H9 (cell line): ENCODE results near the gene MCF2L2. TPM values are rescaled to one million over a fixed set of nuclear protein-coding genes. Genes with fewer than 3 reads are reported as not detected.

Source experiments
- DNase-seq: peaks from one replicate; pipeline ENCODE4 v3.0.0-alpha.2; 2017
- H2AFZ ChIP-seq: one replicate; pipeline ENCODE4 v1.6.1; 2013; ENCODE audit warnings: mild to moderate bottlenecking, low read length, control low read depth, moderate library complexity
- H2AK5ac ChIP-seq: 2 replicates; pipeline ENCODE4 v1.6.1; 2013; ENCODE audit warnings: low read length, control low read depth, mixed read lengths; ENCODE audit not compliant: insufficient read length
- H2BK120ac ChIP-seq: one replicate; pipeline ENCODE4 v1.6.1; 2013; ENCODE audit warnings: low read depth, mild to moderate bottlenecking, low read length, control low read depth, inconsistent platforms; ENCODE audit not compliant: poor library complexity, severe bottlenecking
- H2BK12ac ChIP-seq: 2 replicates; pipeline ENCODE4 v1.6.1; 2013; ENCODE audit warnings: low read length, control low read depth, mixed read lengths, low read depth; ENCODE audit not compliant: insufficient read length
- H2BK15ac ChIP-seq: 2 replicates; pipeline ENCODE4 v1.6.1; 2013; ENCODE audit warnings: low read depth, low read length, control low read depth
- H2BK20ac ChIP-seq: one replicate; pipeline ENCODE4 v1.6.1; 2013; ENCODE audit warnings: low read depth, mild to moderate bottlenecking, low read length, control low read depth, inconsistent platforms; ENCODE audit not compliant: poor library complexity, severe bottlenecking
- H2BK5ac ChIP-seq: 2 replicates; pipeline ENCODE4 v1.6.1; 2013; ENCODE audit warnings: low read length, control low read depth, mixed read lengths; ENCODE audit not compliant: insufficient read length
- H3K14ac ChIP-seq: 2 replicates; pipeline ENCODE4 v1.6.1; 2013; ENCODE audit warnings: low read length, control low read depth; ENCODE audit not compliant: insufficient read depth
- H3K18ac ChIP-seq: 2 replicates; pipeline ENCODE4 v1.6.1; 2013; ENCODE audit warnings: low read depth, mild to moderate bottlenecking, mixed read lengths, low read length, control low read depth; ENCODE audit not compliant: insufficient read length
- H3K23ac ChIP-seq: 2 replicates; pipeline ENCODE4 v1.6.1; 2013; ENCODE audit warnings: low read length, control low read depth, mixed read lengths, low read depth; ENCODE audit not compliant: insufficient read length
- H3K23me2 ChIP-seq: 2 replicates; pipeline ENCODE4 v1.6.1; 2013; ENCODE audit warnings: low read depth, mild to moderate bottlenecking, mixed read lengths, low read length, control low read depth; ENCODE audit not compliant: insufficient read length, poor library complexity, severe bottlenecking
- H3K27ac ChIP-seq: 2 replicates; pipeline ENCODE4 v1.5.1; 2013; ENCODE audit warnings: low read length, control low read depth, mixed read lengths, low read depth; ENCODE audit not compliant: insufficient read length
- H3K27me3 ChIP-seq: 2 replicates; pipeline ENCODE4 v1.6.1; 2013; ENCODE audit warnings: low read length, control low read depth, inconsistent platforms; ENCODE audit not compliant: insufficient read depth
- H3K4ac ChIP-seq: 2 replicates; pipeline ENCODE4 v1.6.1; 2013; ENCODE audit warnings: low read depth, mild to moderate bottlenecking, control low read depth, inconsistent platforms, low read length, moderate library complexity
- H3K4me1 ChIP-seq: 2 replicates; pipeline ENCODE4 v1.6.1; 2013; ENCODE audit warnings: low read length, control low read depth, inconsistent platforms; ENCODE audit not compliant: insufficient read depth
- H3K4me2 ChIP-seq: 2 replicates; pipeline ENCODE4 v1.6.1; 2013; ENCODE audit warnings: low read length, control low read depth, mixed read lengths; ENCODE audit not compliant: insufficient read length, insufficient read depth
- H3K56ac ChIP-seq: 2 replicates; pipeline ENCODE4 v1.6.1; 2013; ENCODE audit warnings: low read depth, mild to moderate bottlenecking, mixed read lengths, low read length, control low read depth; ENCODE audit not compliant: insufficient read length
- H3K79me1 ChIP-seq: 2 replicates; pipeline ENCODE4 v1.6.1; 2013; ENCODE audit warnings: low read depth, mild to moderate bottlenecking, moderate library complexity, low read length, control low read depth, inconsistent platforms; ENCODE audit not compliant: insufficient read depth, poor library complexity, severe bottlenecking
- H3K79me2 ChIP-seq: 2 replicates; pipeline ENCODE4 v1.6.1; 2013; ENCODE audit warnings: low read length, control low read depth, inconsistent platforms; ENCODE audit not compliant: insufficient read depth
- H3K9ac ChIP-seq: 2 replicates; pipeline ENCODE4 v1.6.1; 2013; ENCODE audit warnings: low read length, control low read depth, mixed read lengths; ENCODE audit not compliant: insufficient read length; ENCODE audit errors: extremely low read depth
- H3K9me3 ChIP-seq: one replicate; pipeline ENCODE4 v1.6.1; 2013; ENCODE audit warnings: low read depth, low read length, inconsistent platforms; ENCODE audit not compliant: control insufficient read depth
- H3T11ph ChIP-seq: one replicate; pipeline ENCODE4 v1.6.1; 2013; ENCODE audit warnings: mild to moderate bottlenecking, low read length, control low read depth, inconsistent platforms
- H4K20me1 ChIP-seq: one replicate; pipeline ENCODE4 v1.6.1; 2013; ENCODE audit not compliant: control insufficient read depth, insufficient read length, insufficient read depth
- H4K5ac ChIP-seq: 2 replicates; pipeline ENCODE4 v1.6.1; 2013; ENCODE audit warnings: low read depth, mild to moderate bottlenecking, mixed read lengths, low read length, control low read depth; ENCODE audit not compliant: insufficient read length
- H4K8ac ChIP-seq: replicated peaks from 2 replicates; pipeline ENCODE4 v1.6.1; 2013; ENCODE audit warnings: low read length, control low read depth, mixed read lengths, low read depth; ENCODE audit not compliant: insufficient read length
- H4K91ac ChIP-seq: 2 replicates; pipeline ENCODE4 v1.6.1; 2013; ENCODE audit warnings: low read depth, mild to moderate bottlenecking, moderate library complexity, mixed read lengths, low read length, control low read depth; ENCODE audit not compliant: insufficient read length
- H3K27ac Mint-ChIP-seq, 3 experiments: 2 replicates in 2 of 3; 3 replicates in 1 of 3; pipeline ENCODE4 v1.8.0; 2020 to 2021; ENCODE audit warnings: mixed read lengths in 3 of 3, mild to moderate bottlenecking in 1 of 3, moderate library complexity in 1 of 3
- H3K27me3 Mint-ChIP-seq: 2 replicates; pipeline ENCODE4 v1.8.0; 2021; ENCODE audit warnings: low read depth, mild to moderate bottlenecking, moderate library complexity, mixed read lengths
- H3K36me3 Mint-ChIP-seq, 3 experiments: 2 replicates in 2 of 3; 3 replicates in 1 of 3; pipeline ENCODE4 v1.8.0; 2020 to 2021; ENCODE audit warnings: low read depth in 3 of 3, mixed read lengths in 3 of 3; ENCODE audit not compliant: insufficient read depth in 1 of 3
- H3K4me1 Mint-ChIP-seq, 2 experiments: 2 replicates each; pipeline ENCODE4 v1.8.0; 2020; ENCODE audit warnings: mixed read lengths in 2 of 2
- H3K4me3 Mint-ChIP-seq, 2 experiments: 2 replicates in 1 of 2; 3 replicates in 1 of 2; pipeline ENCODE4 v1.8.0; 2020 to 2021; ENCODE audit warnings: mild to moderate bottlenecking in 2 of 2, mixed read lengths in 2 of 2, moderate library complexity in 1 of 2
- H3K9me3 Mint-ChIP-seq, 2 experiments: 2 replicates in 1 of 2; 3 replicates in 1 of 2; pipeline ENCODE4 v1.8.0; 2020; ENCODE audit warnings: mild to moderate bottlenecking in 2 of 2, mixed read lengths in 2 of 2, moderate library complexity in 1 of 2
- WGBS: extraction: QIAGEN DNeasy Blood & Tissue Kit; methylation state at CpG from one replicate; pipeline ENCODE4 v1.1.7; 2013; ENCODE audit warnings: missing lambda C conversion rate, low lambda C conversion rate, mixed read lengths; ENCODE audit not compliant: insufficient read length; ENCODE audit errors: extremely low coverage; 5-methylcytosine and 5-hydroxymethylcytosine counted together
- total RNA-seq: library from RNA; stranded (reverse); gene quantifications from 2 replicates; pipeline ENCODE4 v1.2.1, GENCODE V29; 2021
- TF ChIP-seq, protein P1 (sequence below): fragments of 200-600 bp; sonication (generic); conservative IDR thresholded peaks from 3 replicates; pipeline ENCODE4 v1.8.0; 2021; ENCODE audit warnings: antibody characterized with exemption, mild to moderate bottlenecking

Gene MCF2L2
- total RNA-seq, 1 experiment from 2014 or later = 6.4 TPM

DNA sequence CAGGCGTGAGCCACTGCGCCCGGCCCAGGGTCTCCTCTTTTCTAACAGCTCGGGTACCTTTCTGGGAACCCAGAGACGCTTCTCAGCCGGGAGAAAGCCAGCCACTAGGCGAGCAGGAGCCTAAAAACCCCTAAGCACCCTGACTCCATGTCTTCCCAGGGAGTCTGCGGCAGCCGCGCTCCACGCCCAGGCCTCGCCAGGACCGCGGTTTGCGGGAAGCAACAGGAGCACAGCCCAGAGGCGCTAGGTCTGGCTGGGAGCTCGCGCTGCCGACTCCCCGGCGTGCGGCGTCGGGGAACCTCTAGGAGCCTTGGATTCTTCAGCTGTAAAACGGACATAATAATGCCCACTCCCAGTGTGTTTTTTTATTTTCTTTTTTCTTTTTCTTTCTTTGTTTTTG is 264.9 kb downstream of the MCF2L2 start:
- no peak overlapping the region for H2BK5ac ChIP-seq
- H3K79me1 ChIP-seq = no peaks in the 10 kb centered on the region
- Mint-ChIP-seq H3K36me3 (no peaks in the 10 kb centered on the region), H3K4me3 (peak overlapping the region; percentile 49 to 79; a peak in 3 of 5 replicates), H3K27me3 (peaks cover 51% of the 10 kb centered on the region), H3K4me1 (peaks cover 12 to 18% of the 10 kb centered on the region in 2 experiments), H3K27ac (no peak overlapping the region), H3K9me3 (no peaks in the 10 kb centered on the region; a peak in 1 of 5 replicates)
- H2BK120ac ChIP-seq = no peak overlapping the region
- no peak overlapping the region for H2BK12ac ChIP-seq
- no peak overlapping the region for H3K4me2 ChIP-seq
- H3K14ac ChIP-seq = no peak overlapping the region
- H3K4ac ChIP-seq = no peak overlapping the region
- DNase-seq = no peak
- no peak overlapping the region for H3K18ac ChIP-seq
- no peak overlapping the region for H3K23ac ChIP-seq
- no peak overlapping the region for H3K56ac ChIP-seq
- no peak overlapping the region for H4K91ac ChIP-seq
- no peak overlapping the region for H2BK20ac ChIP-seq
- no peak overlapping the region for H2AK5ac ChIP-seq
- H2AFZ ChIP-seq = no peak overlapping the region
- no peaks in the 10 kb centered on the region for H3K4me1 ChIP-seq
- H3K27ac ChIP-seq = no peak overlapping the region
- no peaks in the 10 kb centered on the region for H4K20me1 ChIP-seq
- H3K79me2 ChIP-seq = no peaks in the 10 kb centered on the region
- no peak overlapping the region for H3T11ph ChIP-seq
- peaks cover 7% of the 10 kb centered on the region for H3K23me2 ChIP-seq
- H4K5ac ChIP-seq = no peak overlapping the region
- peaks cover 4% of the 10 kb centered on the region; the same call in 1 of the 2 replicates for H3K27me3 ChIP-seq
- WGBS = no CpG with 5 or more reads among the region's 25 CpGs
- no peak overlapping the region for H3K9ac ChIP-seq
- H2BK15ac ChIP-seq = no peak overlapping the region
- TF ChIP-seq, protein P1, sequence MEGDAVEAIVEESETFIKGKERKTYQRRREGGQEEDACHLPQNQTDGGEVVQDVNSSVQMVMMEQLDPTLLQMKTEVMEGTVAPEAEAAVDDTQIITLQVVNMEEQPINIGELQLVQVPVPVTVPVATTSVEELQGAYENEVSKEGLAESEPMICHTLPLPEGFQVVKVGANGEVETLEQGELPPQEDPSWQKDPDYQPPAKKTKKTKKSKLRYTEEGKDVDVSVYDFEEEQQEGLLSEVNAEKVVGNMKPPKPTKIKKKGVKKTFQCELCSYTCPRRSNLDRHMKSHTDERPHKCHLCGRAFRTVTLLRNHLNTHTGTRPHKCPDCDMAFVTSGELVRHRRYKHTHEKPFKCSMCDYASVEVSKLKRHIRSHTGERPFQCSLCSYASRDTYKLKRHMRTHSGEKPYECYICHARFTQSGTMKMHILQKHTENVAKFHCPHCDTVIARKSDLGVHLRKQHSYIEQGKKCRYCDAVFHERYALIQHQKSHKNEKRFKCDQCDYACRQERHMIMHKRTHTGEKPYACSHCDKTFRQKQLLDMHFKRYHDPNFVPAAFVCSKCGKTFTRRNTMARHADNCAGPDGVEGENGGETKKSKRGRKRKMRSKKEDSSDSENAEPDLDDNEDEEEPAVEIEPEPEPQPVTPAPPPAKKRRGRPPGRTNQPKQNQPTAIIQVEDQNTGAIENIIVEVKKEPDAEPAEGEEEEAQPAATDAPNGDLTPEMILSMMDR = no peak
- no peak overlapping the region for H4K8ac ChIP-seq
- no peaks in the 10 kb centered on the region for H3K9me3 ChIP-seq
